CD14-positive monocyte (primary cell): ENCODE results near the gene PEDS1. TPM values are rescaled to one million over a fixed set of nuclear protein-coding genes. Genes with fewer than 3 reads are reported as not detected.

Experiments
- DNase-seq, 3 donors: peaks; one replicate each; pipeline ENCODE4 v3.0.0-alpha.2; 2011 to 2022
- H2AFZ ChIP-seq: 2 replicates; pipeline ENCODE4 v1.6.0; 2012; ENCODE audit warnings: mild to moderate bottlenecking, low read depth, low read length, inconsistent platforms; ENCODE audit not compliant: insufficient read depth, poor library complexity, severe bottlenecking
- H3K27ac ChIP-seq, 2 donors: 1 replicate in 1 of 2; 2 replicates in 1 of 2; pipeline ENCODE4 v1.5.1; 2012 to 2013; ENCODE audit warnings: low read length in 2 of 2, control low read depth in 1 of 2, inconsistent platforms in 1 of 2, low read depth in 1 of 2, mild to moderate bottlenecking in 1 of 2
- H3K27me3 ChIP-seq, 2 donors: one replicate each; pipeline versions ENCODE4 v1.6.0 to v1.6.1; 2011 to 2013; ENCODE audit warnings: low read length in 2 of 2; ENCODE audit not compliant: control insufficient read depth in 2 of 2, insufficient read depth in 2 of 2
- H3K36me3 ChIP-seq, 2 donors: replicated peaks in 1 of 2; 1 replicate in 1 of 2; 2 replicates in 1 of 2; pipeline versions ENCODE4 v1.5.1 to v1.6.1; 2012 to 2013; ENCODE audit warnings: low read length in 2 of 2, control low read depth in 1 of 2, inconsistent platforms in 1 of 2, mild to moderate bottlenecking in 1 of 2; ENCODE audit not compliant: insufficient read depth in 2 of 2, control insufficient read depth in 1 of 2
- H3K4me1 ChIP-seq, 2 donors: 1 replicate in 1 of 2; 2 replicates in 1 of 2; pipeline versions ENCODE4 v1.5.1 to v1.6.1; 2012 to 2013; ENCODE audit warnings: low read length in 2 of 2, control low read depth in 1 of 2, inconsistent platforms in 1 of 2, mild to moderate bottlenecking in 1 of 2, moderate library complexity in 1 of 2; ENCODE audit not compliant: insufficient read depth in 2 of 2, control insufficient read depth in 1 of 2
- H3K4me2 ChIP-seq: replicated peaks from 2 replicates; pipeline ENCODE3; 2012; ENCODE audit warnings: low read length, moderate library complexity, mild to moderate bottlenecking; ENCODE audit not compliant: poor library complexity, severe bottlenecking; ENCODE audit errors: extremely low read depth
- H3K4me3 ChIP-seq, 3 experiments: fragments of 200-600 bp in 1 of 3; sonication (generic) in 1 of 3; replicated peaks in 1 of 3; 1 replicate in 2 of 3; 2 replicates in 1 of 3; pipeline ENCODE4 v1.5.1; 2011 to 2013; ENCODE audit warnings: low read length in 3 of 3, mild to moderate bottlenecking in 3 of 3, control low read depth in 2 of 3, low read depth in 2 of 3, inconsistent platforms in 1 of 3, moderate library complexity in 1 of 3
- H3K79me2 ChIP-seq: 2 replicates; pipeline ENCODE4 v1.6.0; 2012; ENCODE audit warnings: mild to moderate bottlenecking, control low read depth, inconsistent platforms, low read length, moderate library complexity; ENCODE audit not compliant: insufficient read depth
- H3K9ac ChIP-seq: 2 replicates; pipeline ENCODE4 v1.6.0; 2017; ENCODE audit warnings: low read length, mild to moderate bottlenecking; ENCODE audit not compliant: insufficient read depth, poor library complexity, severe bottlenecking
- H3K9me3 ChIP-seq, 2 donors: replicated peaks in 1 of 2; 1 replicate in 1 of 2; 2 replicates in 1 of 2; pipeline versions ENCODE4 v1.5.1 to v1.6.1; 2012 to 2013; ENCODE audit warnings: low read length in 2 of 2, control low read depth in 1 of 2; ENCODE audit not compliant: control insufficient read depth in 1 of 2, insufficient read depth in 1 of 2
- H4K20me1 ChIP-seq: 2 replicates; pipeline ENCODE4 v1.6.0; 2012; ENCODE audit warnings: mild to moderate bottlenecking, low read length, control low read depth, moderate library complexity; ENCODE audit not compliant: insufficient read depth
- H3K27ac Mint-ChIP-seq, 7 donors: one replicate each; pipeline ENCODE4 v1.8.0; 2020; ENCODE audit warnings: mild to moderate bottlenecking in 7 of 7, mixed read lengths in 7 of 7, moderate library complexity in 6 of 7, inconsistent platforms in 2 of 7
- H3K27me3 Mint-ChIP-seq, 3 donors: one replicate each; pipeline ENCODE4 v1.8.0; 2021 to 2022; ENCODE audit warnings: low read depth in 3 of 3, mild to moderate bottlenecking in 3 of 3, mixed read lengths in 3 of 3, moderate library complexity in 3 of 3, inconsistent platforms in 1 of 3
- H3K36me3 Mint-ChIP-seq, 2 donors: one replicate each; pipeline ENCODE4 v1.8.0; 2020; ENCODE audit warnings: mixed read lengths in 2 of 2, inconsistent platforms in 1 of 2, mild to moderate bottlenecking in 1 of 2
- H3K4me1 Mint-ChIP-seq: one replicate; pipeline ENCODE4 v1.8.0; 2020; ENCODE audit warnings: mild to moderate bottlenecking, mixed read lengths
- H3K4me3 Mint-ChIP-seq, 2 donors: one replicate each; pipeline ENCODE4 v1.8.0; 2020; ENCODE audit warnings: mild to moderate bottlenecking in 2 of 2, mixed read lengths in 2 of 2, moderate library complexity in 1 of 2
- H3K9me3 Mint-ChIP-seq, 7 donors: one replicate each; pipeline ENCODE4 v1.8.0; 2020 to 2022; ENCODE audit warnings: mixed read lengths in 7 of 7, mild to moderate bottlenecking in 6 of 7, moderate library complexity in 6 of 7, inconsistent platforms in 2 of 7
- CTCF ChIP-seq: fragments of 200-600 bp; IDR thresholded peaks from one replicate; pipeline ENCODE4 v1.8.0; 2022; ENCODE audit warnings: antibody characterized with exemption, mild to moderate bottlenecking
- WGBS: methylation state at CpG from one replicate; pipeline ENCODE4 v1.1.5; 2013; ENCODE audit warnings: missing lambda C conversion rate; ENCODE audit not compliant: insufficient coverage; 5-methylcytosine and 5-hydroxymethylcytosine counted together
- intact Hi-C, 2 donors: fragments of 100-400 bp; cut with micrococcal nuclease; formaldehyde crosslinking; loops; one replicate each; pipeline versions ENCODE4 v1.15.0 to v1.15.1; 2023
- polyA plus RNA-seq, 3 donors: library from polyadenylated mRNA; depleted of rRNA in 1 of 3; unstranded in 2 of 3; stranded (reverse) in 1 of 3; fragments of 300-500 nt in 2 of 3; fragments of >200 nt in 1 of 3; fragmentation: Illumina TruSeq in 2 of 3; gene quantifications; 1 replicate in 2 of 3; 2 replicates in 1 of 3; pipeline ENCODE4 v1.2.3, GENCODE V29; 2012 to 2021

The PEDS1 gene
- polyA plus RNA-seq, 3 donors = 19.6 to 48.1 (median 25.2) TPM

DNA sequence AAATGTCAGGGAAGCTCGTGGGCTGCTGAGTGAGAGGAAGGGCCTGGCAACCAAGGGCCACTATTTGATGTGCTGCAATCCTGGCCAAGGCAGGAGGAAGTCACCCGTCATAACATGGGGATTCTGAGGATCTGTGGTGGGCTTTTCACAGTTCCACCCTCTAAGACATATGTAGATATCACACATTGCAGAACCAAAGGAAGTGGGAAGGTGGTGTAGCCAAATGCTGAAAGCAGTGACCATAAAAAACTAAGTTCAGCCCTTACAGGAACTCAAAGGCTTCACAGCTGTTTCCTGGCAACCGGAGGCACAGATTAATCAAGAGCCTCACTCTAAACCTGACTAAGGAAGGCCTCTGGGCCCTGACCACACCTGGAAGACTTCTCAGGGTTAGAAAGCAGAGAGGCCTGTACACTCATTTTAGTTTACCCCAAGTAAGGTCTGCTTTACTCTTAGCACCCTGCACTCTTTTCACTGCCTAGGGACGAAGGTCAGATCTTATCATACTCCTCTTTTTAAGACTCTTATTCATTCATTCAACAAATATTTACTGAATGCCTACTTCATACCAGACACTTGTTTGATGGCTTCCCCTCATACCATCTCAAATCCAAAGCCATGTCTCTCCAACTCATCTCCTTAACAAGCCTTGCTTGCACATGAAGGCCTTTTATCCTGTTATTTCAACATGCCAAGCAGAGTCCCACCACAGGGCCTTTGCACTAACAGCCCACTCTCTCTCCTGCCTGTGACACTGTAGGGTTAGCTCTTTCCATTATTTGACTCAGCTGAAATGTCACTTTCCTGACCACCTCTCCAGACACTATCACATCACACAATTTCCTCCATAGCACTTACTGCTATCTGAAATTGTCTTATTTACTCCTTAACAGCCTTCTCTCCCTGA is 43.1 kb downstream of the PEDS1 start:
- H3K27ac ChIP-seq = peak overlapping the region; percentile 3 to 93
- Mint-ChIP-seq H3K9me3 (no peaks in the 10 kb centered on the region), H3K4me1 (peaks cover 67% of the 10 kb centered on the region), H3K36me3 (peaks cover 13 to 24% of the 10 kb centered on the region in 2 donors), H3K4me3 (peak overlapping the region; percentile 13 to 56), H3K27me3 (peaks cover 0 to 2% (median 0%) of the 10 kb centered on the region in 3 donors), H3K27ac (peak overlapping the region; percentile 65 to 97 (median 83))
- no peaks in the 10 kb centered on the region for H3K9me3 ChIP-seq
- intact Hi-C loops = loop anchor here (10.0 kb wide), 3 partner anchors 174 to 364 kb away; no protein-coding TSS in a partner anchor
- H3K9ac ChIP-seq = no peak overlapping the region
- peaks cover 73% of the 10 kb centered on the region for H4K20me1 ChIP-seq
- peak overlapping the region; percentile 95 for H3K4me2 ChIP-seq
- peak; percentile 15 to 44 (median 33) for DNase-seq
- H2AFZ ChIP-seq = no peak overlapping the region
- no peaks in the 10 kb centered on the region for H3K27me3 ChIP-seq
- no peak for TF ChIP-seq CTCF
- 5% methylated on average over 2 of the region's 4 CpGs for WGBS
- peaks cover 0 to 25% of the 10 kb centered on the region in 2 donors for H3K36me3 ChIP-seq
- peaks cover 93% of the 10 kb centered on the region for H3K79me2 ChIP-seq
- peak overlapping the region in 1 of 3 experiments; percentile 26 for H3K4me3 ChIP-seq
- H3K4me1 ChIP-seq = peaks cover 46 to 56% of the 10 kb centered on the region in 2 donors

- H3K4me1 ChIP-seq = peaks cover 45 to 51% of the 10 kb centered on the region in 2 donors
- no peaks in the 10 kb centered on the region for H3K9me3 ChIP-seq
- no peak overlapping the region for H3K9ac ChIP-seq
- no peak overlapping the region for H2AFZ ChIP-seq
- peaks cover 0 to 25% of the 10 kb centered on the region in 2 donors for H3K36me3 ChIP-seq
- TF ChIP-seq CTCF = no peak
- no peak overlapping the region for H3K4me3 Mint-ChIP-seq
- H3K79me2 ChIP-seq = peaks cover 97% of the 10 kb centered on the region
- H3K4me3 ChIP-seq = no peak overlapping the region
- peaks cover 0 to 2% (median 0%) of the 10 kb centered on the region in 3 donors for H3K27me3 Mint-ChIP-seq
- H3K27me3 ChIP-seq = no peaks in the 10 kb centered on the region
- intact Hi-C loops = no loop called here
- H3K4me2 ChIP-seq = no peak overlapping the region
- peak overlapping the region in 1 of 2 donors; percentile 38 for H3K27ac ChIP-seq
- H3K9me3 Mint-ChIP-seq = peaks cover 0 to 3% (median 0%) of the 10 kb centered on the region in 7 donors
- DNase-seq = peak in 2 of 3 donors; percentile 30 to 57
- peaks cover 13 to 24% of the 10 kb centered on the region in 2 donors for H3K36me3 Mint-ChIP-seq
- WGBS = no CpG with 5 or more reads among the region's 4 CpGs
- H4K20me1 ChIP-seq = peaks cover 90% of the 10 kb centered on the region
- H3K4me1 Mint-ChIP-seq = peaks cover 57% of the 10 kb centered on the region
- peak overlapping the region in 2 of 7 donors; percentile 10 to 52 for H3K27ac Mint-ChIP-seq
Measured at GRCh38 chr20:50108556-50109235, 44.8 kb downstream of the PEDS1 start.
